ENCODE data around the gene SCYL1. TPM values are rescaled to one million over a fixed set of nuclear protein-coding genes. Genes with fewer than 3 reads are reported as not detected.

SCYL1 gene
- total RNA-seq, 1 donor from 2014 or later, result 30.2 TPM

- DNase-seq, result no peak
These were observed 12.4 kb downstream of the SCYL1 start for GRCh38 chr11:65537296-65537597.

GRCh38 chr11:65537620-65538231, 12.8 kb downstream of the SCYL1 start:
- DNase-seq, result no peak

- DNase-seq, result no peak
These were observed 13.5 kb downstream of the SCYL1 start for GRCh38 chr11:65538232-65538914.

- no peak for DNase-seq
These were observed 14.2 kb downstream of the SCYL1 start for GRCh38 chr11:65538915-65539743.

GRCh38 chr11:65539744-65540289, 14.9 kb downstream of the SCYL1 start:
- DNase-seq, result no peak

- peak; percentile 88 for DNase-seq
These were observed 15.6 kb downstream of the SCYL1 start for GRCh38 chr11:65540290-65541092.

GRCh38 chr11:65541093-65541982, 16.5 kb downstream of the SCYL1 start:
- no peak for DNase-seq

GRCh38 chr11:65542738-65543390, 18.0 kb downstream of the SCYL1 start:
- DNase-seq, result no peak

- no peak for DNase-seq
These were observed 21.0 kb downstream of the SCYL1 start for GRCh38 chr11:65545853-65546216.

- no peak for DNase-seq
These were observed 21.5 kb downstream of the SCYL1 start for GRCh38 chr11:65546217-65546958.

- DNase-seq, result no peak
These were observed 22.7 kb downstream of the SCYL1 start for GRCh38 chr11:65547446-65548125.

GRCh38 chr11:65548395-65548794, 23.5 kb downstream of the SCYL1 start:
- DNase-seq, result no peak

GRCh38 chr11:65549096-65549495, 24.2 kb downstream of the SCYL1 start:
- no peak for DNase-seq

GRCh38 chr11:65551572-65552387, 26.9 kb downstream of the SCYL1 start:
- DNase-seq, result no peak

- DNase-seq, result no peak
These were observed 27.6 kb downstream of the SCYL1 start for GRCh38 chr11:65552388-65552951.

- no peak for DNase-seq
These were observed 28.6 kb downstream of the SCYL1 start for GRCh38 chr11:65553301-65554001.

- no peak for DNase-seq
These were observed 29.4 kb downstream of the SCYL1 start for GRCh38 chr11:65554057-65554818.
